Measurements from ENCODE around the gene TSPAN32. TPM values are rescaled to one million over a fixed set of nuclear protein-coding genes. Genes with fewer than 3 reads are reported as not detected.

The TSPAN32 gene
- total and polyA plus RNA-seq, 10 of the 15 experiments (the other 5 are each of a cell fraction or from before 2014, with no cell fraction given): 0.08 TPM; not detected in 9

- H3K27ac ChIP-seq (ENCODE audit: control insufficient read depth, insufficient read depth): no peak overlapping the region
Measured at GRCh38 chr11:2287091-2287490, 14.7 kb upstream of the TSPAN32 start.

More at GRCh38 chr11:2287091-2287490, 14.7 kb upstream of the TSPAN32 start:
- POLR2A ChIA-PET: no interaction called here
- in situ Hi-C loops (cut with MboI) (no loop called here), intact Hi-C loops (cut with micrococcal nuclease; ENCODE audit: unreplicated experiment) (no loop called here)
- Histone ChIP-seq H3K9ac (ENCODE audit: control insufficient read depth, insufficient read depth, low read length) (no peak overlapping the region), H3K4me1 (ENCODE audit: control insufficient read depth, insufficient read depth, low read length) (no peaks in the 10 kb centered on the region), H3K36me3 (ENCODE audit: control insufficient read depth in 2 of 2, insufficient read depth in 2 of 2, low read length in 1 of 2) (no peaks in the 10 kb centered on the region), H4K20me1 (ENCODE audit: control insufficient read depth, insufficient read depth) (no peaks in the 10 kb centered on the region), H2AFZ (ENCODE audit: control insufficient read depth, low read depth, low read length) (no peak overlapping the region), H3K4me2 (ENCODE audit: control insufficient read depth, insufficient read depth) (no peak overlapping the region), H3K4me3 (no peak overlapping the region), H3K27me3 (replicated peaks in 1 of 2; ENCODE audit: control insufficient read depth in 2 of 2, insufficient read depth in 2 of 2, low read length in 1 of 2) (no peaks in the 10 kb centered on the region; a peak in 1 of 4 replicates), H3K9me3 (replicated peaks; ENCODE audit: control insufficient read depth, insufficient read depth, low read length) (no peaks in the 10 kb centered on the region), H3K79me2 (ENCODE audit: control insufficient read depth, insufficient read depth, low read length) (no peaks in the 10 kb centered on the region)
- 18% methylated on average over 16 of the region's 16 CpGs for WGBS (ENCODE audit: insufficient coverage, insufficient replicate concordance, low lambda C conversion rate, missing lambda C conversion rate)
- ATAC-seq: no peak
- no TSS peak for BruUV-seq (replicated peaks)
- CTCF ChIA-PET: interaction anchor here (0.7 kb wide), 1 partner anchor 111 kb away, joined by 3 read pairs; no protein-coding TSS in a partner anchor
- no peak for DNase-seq (ENCODE audit: low read depth, low spot score)
- no peak for FAIRE-seq
- TF ChIP-seq TARDBP (IDR thresholded peaks at IDR 0.05; ENCODE audit: borderline replicate concordance) (no peak), BHLHE40 (IDR thresholded peaks at IDR 0.05; ENCODE audit: borderline replicate concordance in 1 of 2, low read depth in 2 of 2, low read length in 1 of 2) (no peak), RELA (IDR thresholded peaks at IDR 0.05; ENCODE audit: borderline replicate concordance, partially characterized antibody) (no peak), HDAC6 (IDR thresholded peaks at IDR 0.05; ENCODE audit: unreplicated experiment) (no peak), E4F1 (IDR thresholded peaks at IDR 0.05; ENCODE audit: borderline replicate concordance, partially characterized antibody) (no peak)
- RAD21 ChIA-PET (ENCODE audit: unreplicated experiment): no interaction called here
- SMC1A ChIA-PET (ENCODE audit: uncharacterized antibody, unreplicated experiment): interaction anchor here (0.7 kb wide), 1 partner anchor 134 kb away, joined by 4 read pairs; no protein-coding TSS in a partner anchor

Data from GM12878 (cell line).